HG02884 (cell line): ENCODE data around the gene XPO5.
"Not testable (repeated sequence)": the region's sequence is repeated elsewhere in the genome, so short reads cannot be mapped to it uniquely, and the experiment has no call there.

Source experiments
- ATAC-seq: cut with Tn5 transposase; IDR thresholded peaks from one replicate; pipeline ENCODE4 v1.9.1; 2021; ENCODE audit warnings: mild to moderate bottlenecking, moderate library complexity; ENCODE audit not compliant: unreplicated experiment

XPO5 gene

DNA sequence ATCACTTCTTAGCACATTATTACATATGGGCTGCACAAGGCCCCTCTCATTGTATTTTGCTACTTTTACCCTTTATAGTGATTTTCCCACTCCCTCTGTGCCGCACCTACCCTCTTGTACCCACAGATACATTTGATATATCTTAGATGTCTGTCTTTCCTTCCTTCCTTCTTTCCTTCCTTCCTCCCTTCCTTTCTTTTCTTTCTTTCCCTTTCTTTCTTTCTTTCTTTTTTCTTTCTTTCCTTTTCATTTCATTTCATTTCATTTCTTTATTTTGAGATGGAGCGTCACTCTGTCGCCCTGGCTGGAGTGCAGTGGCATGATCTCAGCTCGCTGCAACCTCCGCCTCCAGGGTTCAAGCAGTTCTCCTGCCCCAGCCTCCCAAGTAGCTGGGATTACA is 12.4 kb upstream of the XPO5 start:
- no peak for ATAC-seq

DNA sequence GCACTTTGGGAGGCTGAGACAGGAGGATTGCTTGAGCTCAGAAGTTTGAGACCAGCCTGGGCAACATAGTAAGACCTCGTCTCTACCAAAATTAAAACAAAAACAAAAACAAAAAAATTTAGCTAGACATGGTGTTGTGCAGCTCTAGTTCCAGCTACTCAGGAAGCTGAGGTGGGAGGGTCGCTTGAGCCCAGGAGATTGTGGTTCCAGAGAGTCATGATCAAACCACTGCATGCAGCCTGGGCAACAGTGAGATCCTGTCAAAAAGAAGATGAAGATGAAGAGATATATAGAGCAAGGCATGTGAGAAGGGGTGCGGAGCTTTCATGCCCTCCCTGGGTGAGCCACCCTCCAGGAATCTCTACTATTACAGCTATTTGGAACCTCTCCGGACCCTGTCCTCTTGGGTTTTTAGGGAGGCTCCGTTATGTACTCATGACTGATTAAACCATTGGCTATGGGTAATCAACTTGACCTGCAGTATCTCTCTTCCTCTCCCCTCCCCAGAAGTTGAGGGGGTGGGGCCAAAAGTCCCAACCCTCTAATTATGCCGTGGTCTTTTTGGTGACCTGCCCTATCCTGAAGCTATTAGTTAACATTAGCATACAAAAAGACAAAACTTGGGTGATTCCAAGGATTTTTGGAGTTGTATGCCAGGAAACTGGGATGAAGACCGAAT is 9.2 kb upstream of the XPO5 start:
- no peak for ATAC-seq

DNA sequence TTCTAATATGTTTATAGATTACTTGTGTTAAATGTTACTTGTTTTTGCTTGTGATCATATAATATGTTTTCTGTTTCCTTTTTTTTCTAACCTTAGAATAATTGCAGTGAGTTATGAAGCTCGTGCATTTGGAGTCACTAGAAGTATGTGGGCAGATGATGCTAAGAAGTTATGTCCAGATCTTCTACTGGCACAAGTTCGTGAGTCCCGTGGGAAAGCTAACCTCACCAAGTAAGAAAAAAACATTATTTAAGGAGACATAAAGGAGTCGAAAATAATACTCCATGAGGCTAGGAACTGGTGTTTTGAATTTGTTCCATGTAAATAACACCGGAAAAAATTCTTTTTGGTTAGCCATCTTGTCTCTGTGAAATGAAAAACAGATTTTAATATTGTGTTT is 7.1 kb upstream of the XPO5 start:
- no peak for ATAC-seq

GRCh38 chr6:43579171-43579570 is 3.3 kb upstream of the XPO5 start:
- no peak for ATAC-seq

GRCh38 chr6:43578748-43579147 is 2.9 kb upstream of the XPO5 start:
- ATAC-seq = no peak

GRCh38 chr6:43575105-43575771 is 600 bp downstream of the XPO5 start:
- ATAC-seq = no peak

DNA sequence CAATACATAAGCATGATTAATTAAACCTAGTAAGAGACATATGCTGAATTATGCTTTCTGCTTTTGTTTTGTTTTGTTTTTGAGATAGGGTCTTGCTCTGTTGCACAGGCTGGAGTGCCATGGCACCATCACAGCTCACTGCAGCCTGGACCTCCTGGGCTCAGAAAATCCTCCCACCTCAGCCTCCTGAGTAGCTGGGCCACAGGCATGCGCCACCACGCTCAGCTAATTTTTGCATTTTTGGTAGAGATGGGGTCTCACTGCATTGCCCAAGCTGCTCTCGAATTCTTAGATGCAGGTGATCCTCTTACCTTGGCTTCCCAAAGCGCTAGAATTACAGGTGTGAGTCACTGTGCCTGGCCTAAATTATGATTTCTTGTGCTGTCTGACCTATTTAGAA is 3.8 kb downstream of the XPO5 start:
- ATAC-seq = no peak

- ATAC-seq = no peak
These were observed 4.9 kb downstream of the XPO5 start for GRCh38 chr6:43570876-43571441.

- ATAC-seq = no peak
These were observed 16.5 kb downstream of the XPO5 start for GRCh38 chr6:43559328-43559727.

GRCh38 chr6:43557620-43558019 is 18.2 kb downstream of the XPO5 start:
- not testable (repeated sequence) for ATAC-seq

- ATAC-seq = no peak
These were observed 28.6 kb downstream of the XPO5 start for GRCh38 chr6:43547222-43547621.

GRCh38 chr6:43544461-43544860 is 31.4 kb downstream of the XPO5 start:
- ATAC-seq = no peak

DNA sequence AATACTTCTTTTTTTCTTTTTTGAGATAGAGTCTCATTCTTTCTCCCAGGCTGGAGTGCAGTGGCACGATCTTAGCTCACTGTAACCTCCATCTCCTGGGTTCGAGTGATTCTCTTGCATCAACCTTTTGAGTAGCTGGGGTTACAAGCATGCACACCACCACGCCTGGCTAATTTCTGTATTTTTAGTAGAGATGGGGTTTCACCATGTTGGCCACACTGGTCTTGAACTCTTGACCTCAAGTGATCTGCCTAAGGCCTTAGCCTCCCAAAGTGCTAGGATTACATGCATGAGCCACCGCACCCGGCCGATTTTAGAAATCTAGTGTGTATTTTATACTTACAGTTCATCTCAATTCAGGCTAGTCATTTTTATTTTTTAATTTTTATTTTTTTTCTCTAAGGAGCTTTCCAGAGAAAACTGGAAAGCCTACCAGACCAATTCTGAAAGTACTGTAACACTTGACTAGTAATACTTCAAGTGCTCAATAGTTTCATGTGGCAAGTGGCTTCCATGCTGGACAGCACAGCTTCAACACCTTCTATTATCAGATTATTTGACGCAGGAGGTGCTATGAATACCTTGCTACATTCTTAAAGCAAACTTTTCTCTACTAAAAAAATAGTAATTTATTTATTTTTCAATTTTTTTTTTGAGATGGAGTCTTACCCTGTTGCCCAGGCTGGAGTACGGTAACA is 33.9 kb downstream of the XPO5 start:
- no peak for ATAC-seq

- ATAC-seq = no peak
These were observed 35.3 kb downstream of the XPO5 start for GRCh38 chr6:43540507-43540906.

DNA sequence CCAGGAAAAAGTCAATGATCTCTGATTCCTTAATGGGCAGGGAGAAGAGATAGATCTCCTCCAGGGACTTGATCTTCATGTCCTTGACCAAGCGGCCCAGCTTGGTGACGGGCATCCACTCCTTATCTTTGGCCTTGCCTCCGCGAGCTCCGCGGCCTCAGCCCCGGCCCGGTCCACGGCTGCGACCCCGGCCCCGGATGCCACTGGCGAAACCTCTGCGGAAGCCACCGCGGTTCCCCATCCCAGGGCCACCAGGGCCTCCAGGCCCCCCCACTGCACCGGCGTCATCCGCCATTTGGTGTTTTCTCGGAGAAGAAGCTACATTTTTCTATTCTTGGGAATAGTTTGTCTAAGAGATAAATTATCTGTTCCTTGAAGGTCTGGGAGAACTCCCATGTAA is 36.4 kb downstream of the XPO5 start:
- ATAC-seq = not testable (repeated sequence)

DNA sequence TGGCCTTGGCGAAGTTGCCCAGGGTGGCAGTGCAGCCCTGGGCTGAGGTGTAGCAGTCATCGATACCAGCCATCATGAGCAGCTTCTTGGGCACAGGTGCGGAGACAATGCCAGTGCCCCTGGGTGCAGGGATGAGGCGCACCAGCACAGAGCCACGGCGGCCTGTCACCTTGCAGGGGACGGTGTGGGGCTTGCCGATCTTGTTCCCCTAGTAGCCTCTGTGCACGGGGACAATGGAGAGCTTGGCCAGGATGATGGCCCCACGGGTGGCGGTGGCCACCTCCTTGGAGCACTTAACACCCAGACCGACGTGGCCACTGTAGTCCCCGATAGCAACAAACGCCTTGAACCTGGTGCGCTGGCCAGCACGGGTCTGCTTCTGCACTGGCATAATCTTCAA is 36.9 kb downstream of the XPO5 start:
- not testable (repeated sequence) for ATAC-seq

DNA sequence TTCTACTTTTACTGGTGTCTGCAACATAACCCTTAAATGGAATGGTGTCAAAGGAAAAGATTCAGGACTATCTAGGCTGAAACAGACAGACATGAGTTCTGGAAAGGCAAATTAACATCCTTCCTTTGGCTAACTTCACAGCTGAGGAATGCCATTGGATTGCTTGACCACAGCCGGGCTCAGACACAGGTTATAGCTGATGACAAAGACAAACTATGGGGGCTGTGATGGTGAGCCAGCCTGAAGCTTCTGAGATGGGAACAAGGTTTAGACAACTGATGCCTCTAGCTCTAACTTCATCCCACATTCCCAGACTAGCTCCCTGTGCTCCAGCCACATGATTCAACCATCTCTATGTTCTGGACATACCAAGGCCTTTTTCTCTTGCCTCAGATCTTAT is 43.6 kb downstream of the XPO5 start:
- ATAC-seq = no peak

- ATAC-seq = no peak
These were observed 51.3 kb downstream of the XPO5 start for GRCh38 chr6:43524483-43524961.

DNA sequence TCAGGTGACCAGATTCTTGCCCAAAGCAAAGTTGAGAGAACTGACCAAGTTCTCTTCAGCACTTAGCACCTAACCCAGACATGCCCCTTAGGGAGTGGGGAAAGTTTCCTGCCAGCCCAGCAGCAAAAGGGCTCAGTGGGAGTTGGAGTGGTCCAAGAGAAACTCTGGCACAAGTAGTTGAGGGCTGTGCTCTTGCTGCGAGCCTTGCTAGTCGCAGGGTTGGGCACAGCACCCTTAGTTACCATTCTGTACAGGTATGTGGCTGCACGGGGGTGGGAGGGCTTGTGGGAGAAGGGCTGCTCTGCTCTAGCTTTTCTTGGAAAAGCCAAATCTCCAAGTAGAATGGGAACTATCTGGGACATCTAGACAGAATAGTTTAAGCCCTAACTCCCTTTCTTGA is 52.6 kb downstream of the XPO5 start:
- ATAC-seq = no peak

DNA sequence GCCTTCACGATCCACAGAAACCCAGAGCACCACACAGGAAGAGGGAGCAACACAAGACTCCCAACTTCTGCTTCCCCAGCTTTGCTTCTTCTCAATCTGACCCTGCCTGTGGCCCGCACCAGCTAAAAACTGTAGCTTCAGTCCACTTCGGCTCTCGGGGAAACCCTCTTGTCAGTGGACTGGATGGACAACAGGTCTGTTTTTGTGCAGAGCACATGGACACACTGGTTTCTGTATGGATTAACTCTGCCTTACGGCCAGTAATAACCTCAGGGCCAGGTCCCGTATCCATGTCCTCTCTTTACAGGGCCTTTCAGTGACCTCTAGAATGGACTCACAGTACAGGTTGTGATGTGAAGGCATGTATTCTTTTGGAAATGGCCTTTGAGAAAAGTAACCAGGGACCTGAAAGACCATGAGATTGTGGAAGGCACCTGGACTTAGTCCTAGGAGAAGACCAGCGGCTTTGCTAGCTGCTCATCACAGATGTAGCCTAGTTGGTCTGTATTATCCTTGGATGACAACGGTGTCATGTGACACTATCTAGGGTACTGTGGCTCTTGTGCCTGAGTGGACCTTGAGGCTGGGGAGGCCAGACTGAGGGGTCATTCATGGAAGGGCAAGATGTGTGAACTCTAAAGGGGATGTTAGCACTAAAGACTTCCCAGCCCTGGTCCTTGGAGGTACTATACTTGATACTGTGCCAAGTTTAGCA is 53.1 kb downstream of the XPO5 start:
- no peak for ATAC-seq

- no peak for ATAC-seq
These were observed 54.0 kb downstream of the XPO5 start for GRCh38 chr6:43521836-43522235.
